ENCODE results near the gene SULT1A1. TPM values are rescaled to one million over a fixed set of nuclear protein-coding genes. Genes with fewer than 3 reads are reported as not detected.

Gene SULT1A1
- total and polyA plus RNA-seq, 2 of the 13 experiments (the other 11 are each of a cell fraction or from before 2014, with no cell fraction given) = 114 to 147 TPM

DNA sequence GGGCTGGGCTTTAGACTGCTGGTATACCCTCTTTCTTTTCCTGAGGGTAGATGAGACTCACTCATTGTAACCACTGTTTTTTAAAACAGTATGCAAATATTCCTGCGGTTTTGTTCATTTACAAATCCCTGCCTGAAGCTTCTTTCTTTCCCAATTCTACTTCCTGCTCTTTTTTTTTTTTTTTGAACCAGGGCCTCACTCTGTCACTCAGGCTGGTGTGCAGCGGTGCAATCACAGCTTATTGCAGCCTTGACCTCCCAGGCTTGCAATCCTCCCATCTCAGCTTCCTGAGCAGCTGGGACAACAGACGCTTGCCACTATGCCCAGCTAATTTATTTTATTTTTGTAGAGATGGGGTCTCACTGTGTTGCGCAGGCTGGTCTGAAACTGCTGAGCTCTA, 8.0 kb upstream of the SULT1A1 start (continued):
- TF ChIP-seq, protein P1, sequence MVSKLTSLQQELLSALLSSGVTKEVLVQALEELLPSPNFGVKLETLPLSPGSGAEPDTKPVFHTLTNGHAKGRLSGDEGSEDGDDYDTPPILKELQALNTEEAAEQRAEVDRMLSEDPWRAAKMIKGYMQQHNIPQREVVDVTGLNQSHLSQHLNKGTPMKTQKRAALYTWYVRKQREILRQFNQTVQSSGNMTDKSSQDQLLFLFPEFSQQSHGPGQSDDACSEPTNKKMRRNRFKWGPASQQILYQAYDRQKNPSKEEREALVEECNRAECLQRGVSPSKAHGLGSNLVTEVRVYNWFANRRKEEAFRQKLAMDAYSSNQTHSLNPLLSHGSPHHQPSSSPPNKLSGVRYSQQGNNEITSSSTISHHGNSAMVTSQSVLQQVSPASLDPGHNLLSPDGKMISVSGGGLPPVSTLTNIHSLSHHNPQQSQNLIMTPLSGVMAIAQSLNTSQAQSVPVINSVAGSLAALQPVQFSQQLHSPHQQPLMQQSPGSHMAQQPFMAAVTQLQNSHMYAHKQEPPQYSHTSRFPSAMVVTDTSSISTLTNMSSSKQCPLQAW (CRISPR knock-in tag; IDR thresholded peaks at IDR 0.05) = no peak
- TF ChIP-seq NCOA5 (CRISPR knock-in tag; IDR thresholded peaks at IDR 0.05) (no peak), IKZF4 (CRISPR knock-in tag; IDR thresholded peaks at IDR 0.05; ENCODE audit: borderline replicate concordance, low read depth, not compliant biosample characterization) (no peak), ZBTB38 (CRISPR knock-in tag; IDR thresholded peaks at IDR 0.05) (no peak), ZC3H4 (CRISPR knock-in tag; IDR thresholded peaks at IDR 0.05; ENCODE audit: borderline replicate concordance) (no peak), MYNN (CRISPR knock-in tag; IDR thresholded peaks at IDR 0.05; ENCODE audit: low read depth) (no peak), NFYC (CRISPR knock-in tag; IDR thresholded peaks at IDR 0.05) (no peak), NFKB2 (CRISPR knock-in tag; IDR thresholded peaks at IDR 0.05; ENCODE audit: borderline replicate concordance) (no peak), MATR3 (CRISPR knock-in tag; IDR thresholded peaks at IDR 0.05) (no peak), CHD2 (IDR thresholded peaks at IDR 0.05; ENCODE audit: low read depth, low read length) (no peak), MED8 (CRISPR knock-in tag; IDR thresholded peaks at IDR 0.05; ENCODE audit: insufficient replicate concordance) (no peak), ARNT2 (CRISPR knock-in tag; IDR thresholded peaks at IDR 0.05; ENCODE audit: low read depth) (no peak), NFIC (IDR thresholded peaks at IDR 0.05; ENCODE audit: low read length) (no peak), ZNF839 (CRISPR knock-in tag; IDR thresholded peaks at IDR 0.05; ENCODE audit: borderline replicate concordance) (no peak), RNF2 (conservative IDR thresholded peaks at IDR 0.05; ENCODE audit: low read depth) (no peak), BRD4 (CRISPR knock-in tag; IDR thresholded peaks at IDR 0.05) (no peak), THYN1 (CRISPR knock-in tag; IDR thresholded peaks at IDR 0.05; ENCODE audit: borderline replicate concordance, low read depth) (no peak), FLYWCH1 (CRISPR knock-in tag; IDR thresholded peaks at IDR 0.05) (no peak)
- TF ChIP-seq, protein P2, sequence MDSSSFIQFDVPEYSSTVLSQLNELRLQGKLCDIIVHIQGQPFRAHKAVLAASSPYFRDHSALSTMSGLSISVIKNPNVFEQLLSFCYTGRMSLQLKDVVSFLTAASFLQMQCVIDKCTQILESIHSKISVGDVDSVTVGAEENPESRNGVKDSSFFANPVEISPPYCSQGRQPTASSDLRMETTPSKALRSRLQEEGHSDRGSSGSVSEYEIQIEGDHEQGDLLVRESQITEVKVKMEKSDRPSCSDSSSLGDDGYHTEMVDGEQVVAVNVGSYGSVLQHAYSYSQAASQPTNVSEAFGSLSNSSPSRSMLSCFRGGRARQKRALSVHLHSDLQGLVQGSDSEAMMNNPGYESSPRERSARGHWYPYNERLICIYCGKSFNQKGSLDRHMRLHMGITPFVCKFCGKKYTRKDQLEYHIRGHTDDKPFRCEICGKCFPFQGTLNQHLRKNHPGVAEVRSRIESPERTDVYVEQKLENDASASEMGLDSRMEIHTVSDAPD (CRISPR knock-in tag; IDR thresholded peaks at IDR 0.05) = no peak
- TF ChIP-seq, protein P3, sequence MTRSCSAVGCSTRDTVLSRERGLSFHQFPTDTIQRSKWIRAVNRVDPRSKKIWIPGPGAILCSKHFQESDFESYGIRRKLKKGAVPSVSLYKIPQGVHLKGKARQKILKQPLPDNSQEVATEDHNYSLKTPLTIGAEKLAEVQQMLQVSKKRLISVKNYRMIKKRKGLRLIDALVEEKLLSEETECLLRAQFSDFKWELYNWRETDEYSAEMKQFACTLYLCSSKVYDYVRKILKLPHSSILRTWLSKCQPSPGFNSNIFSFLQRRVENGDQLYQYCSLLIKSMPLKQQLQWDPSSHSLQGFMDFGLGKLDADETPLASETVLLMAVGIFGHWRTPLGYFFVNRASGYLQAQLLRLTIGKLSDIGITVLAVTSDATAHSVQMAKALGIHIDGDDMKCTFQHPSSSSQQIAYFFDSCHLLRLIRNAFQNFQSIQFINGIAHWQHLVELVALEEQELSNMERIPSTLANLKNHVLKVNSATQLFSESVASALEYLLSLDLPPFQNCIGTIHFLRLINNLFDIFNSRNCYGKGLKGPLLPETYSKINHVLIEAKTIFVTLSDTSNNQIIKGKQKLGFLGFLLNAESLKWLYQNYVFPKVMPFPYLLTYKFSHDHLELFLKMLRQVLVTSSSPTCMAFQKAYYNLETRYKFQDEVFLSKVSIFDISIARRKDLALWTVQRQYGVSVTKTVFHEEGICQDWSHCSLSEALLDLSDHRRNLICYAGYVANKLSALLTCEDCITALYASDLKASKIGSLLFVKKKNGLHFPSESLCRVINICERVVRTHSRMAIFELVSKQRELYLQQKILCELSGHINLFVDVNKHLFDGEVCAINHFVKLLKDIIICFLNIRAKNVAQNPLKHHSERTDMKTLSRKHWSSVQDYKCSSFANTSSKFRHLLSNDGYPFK (CRISPR knock-in tag; IDR thresholded peaks at IDR 0.05; ENCODE audit: borderline replicate concordance) = no peak
- TF ChIP-seq, protein P4, sequence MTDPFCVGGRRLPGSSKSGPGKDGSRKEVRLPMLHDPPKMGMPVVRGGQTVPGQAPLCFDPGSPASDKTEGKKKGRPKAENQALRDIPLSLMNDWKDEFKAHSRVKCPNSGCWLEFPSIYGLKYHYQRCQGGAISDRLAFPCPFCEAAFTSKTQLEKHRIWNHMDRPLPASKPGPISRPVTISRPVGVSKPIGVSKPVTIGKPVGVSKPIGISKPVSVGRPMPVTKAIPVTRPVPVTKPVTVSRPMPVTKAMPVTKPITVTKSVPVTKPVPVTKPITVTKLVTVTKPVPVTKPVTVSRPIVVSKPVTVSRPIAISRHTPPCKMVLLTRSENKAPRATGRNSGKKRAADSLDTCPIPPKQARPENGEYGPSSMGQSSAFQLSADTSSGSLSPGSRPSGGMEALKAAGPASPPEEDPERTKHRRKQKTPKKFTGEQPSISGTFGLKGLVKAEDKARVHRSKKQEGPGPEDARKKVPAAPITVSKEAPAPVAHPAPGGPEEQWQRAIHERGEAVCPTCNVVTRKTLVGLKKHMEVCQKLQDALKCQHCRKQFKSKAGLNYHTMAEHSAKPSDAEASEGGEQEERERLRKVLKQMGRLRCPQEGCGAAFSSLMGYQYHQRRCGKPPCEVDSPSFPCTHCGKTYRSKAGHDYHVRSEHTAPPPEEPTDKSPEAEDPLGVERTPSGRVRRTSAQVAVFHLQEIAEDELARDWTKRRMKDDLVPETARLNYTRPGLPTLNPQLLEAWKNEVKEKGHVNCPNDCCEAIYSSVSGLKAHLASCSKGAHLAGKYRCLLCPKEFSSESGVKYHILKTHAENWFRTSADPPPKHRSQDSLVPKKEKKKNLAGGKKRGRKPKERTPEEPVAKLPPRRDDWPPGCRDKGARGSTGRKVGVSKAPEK (CRISPR knock-in tag; IDR thresholded peaks at IDR 0.05; ENCODE audit: borderline replicate concordance) = no peak
- TF ChIP-seq, protein P5, sequence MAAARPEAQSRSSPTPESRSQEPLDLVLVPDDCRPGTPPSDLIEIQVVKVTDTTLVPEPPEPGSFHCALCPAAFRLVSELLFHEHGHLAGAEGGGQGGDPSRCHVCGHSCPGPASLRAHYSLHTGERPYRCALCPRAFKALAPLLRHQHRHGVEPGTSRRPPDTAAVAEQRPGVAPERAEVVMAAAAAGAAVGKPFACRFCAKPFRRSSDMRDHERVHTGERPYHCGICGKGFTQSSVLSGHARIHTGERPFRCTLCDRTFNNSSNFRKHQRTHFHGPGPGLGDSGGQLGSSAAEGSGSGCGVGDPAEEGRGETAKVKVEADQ (CRISPR knock-in tag; IDR thresholded peaks at IDR 0.05; ENCODE audit: borderline replicate concordance) = no peak
